A673 (cell line): ENCODE data around the gene EXOC8.

ENCODE experiments used
- CTCF ChIP-seq: fragments of 300-800, 200-600 bp; sonication (generic); conservative IDR thresholded peaks from 2 replicates; pipeline ENCODE4 v1.5.1; 2017; ENCODE audit warnings: low read depth, mild to moderate bottlenecking, antibody characterized with exemption, low read length, moderate library complexity, mixed read lengths
- EZH2 ChIP-seq: fragments of 200-600 bp; sonication (generic); IDR thresholded peaks from 2 replicates; pipeline ENCODE4 v1.6.1; 2017; ENCODE audit warnings: borderline replicate concordance, low read depth, mild to moderate bottlenecking, mixed read lengths, antibody characterized with exemption, low read length; ENCODE audit not compliant: poor library complexity, severe bottlenecking

GRCh38 chr1:231313661-231314060 lies 24.0 kb downstream of the EXOC8 start:
- TF ChIP-seq EZH2, result no peak
- no peak for TF ChIP-seq CTCF
